Testis (tissue), 2 donors: Measurements from ENCODE around the gene LPIN1.

Experiments
- CTCF ChIP-seq, 3 experiments: fragments of 450-650 bp in 2 of 3; fragments of 200-600 bp in 1 of 3; sonication (generic) in 1 of 3; IDR thresholded peaks; one replicate each; pipeline ENCODE4 v1.5.1; 2016 to 2019; ENCODE audit warnings: antibody characterized with exemption in 3 of 3, mild to moderate bottlenecking in 2 of 3, moderate library complexity in 1 of 3
- POLR2A ChIP-seq: fragments of 450-650 bp; IDR thresholded peaks from one replicate; pipeline ENCODE4 v1.6.1; 2017; ENCODE audit warnings: antibody characterized with exemption, mild to moderate bottlenecking, moderate library complexity

GRCh38 chr2:11855064-11855760 lies 108.8 kb downstream of the LPIN1 start:
- TF ChIP-seq CTCF (IDR thresholded peaks at IDR 0.05) (no peak), POLR2A (no peak)
